ENCODE measurements around the gene GLG1.

DNA sequence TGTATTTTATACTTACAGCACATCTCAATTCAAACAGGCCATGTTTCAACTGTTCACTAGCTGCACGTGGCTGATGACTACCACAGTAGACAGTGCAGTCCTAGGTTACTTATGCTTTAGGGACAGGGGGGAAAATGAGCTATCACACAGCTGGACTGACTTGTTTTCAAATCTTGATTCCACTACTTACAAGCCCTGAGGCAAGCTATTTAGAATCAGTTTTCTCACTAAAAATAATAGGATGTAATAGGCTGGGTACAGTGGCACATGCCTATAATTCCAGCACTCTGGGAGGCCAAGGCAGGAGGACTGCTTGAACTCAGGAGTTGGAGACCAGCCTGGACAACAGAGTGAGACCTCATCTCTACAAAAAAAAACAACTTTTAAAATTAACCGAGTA is 10.3 kb downstream of the GLG1 start:
- TF ChIP-seq, protein P1, sequence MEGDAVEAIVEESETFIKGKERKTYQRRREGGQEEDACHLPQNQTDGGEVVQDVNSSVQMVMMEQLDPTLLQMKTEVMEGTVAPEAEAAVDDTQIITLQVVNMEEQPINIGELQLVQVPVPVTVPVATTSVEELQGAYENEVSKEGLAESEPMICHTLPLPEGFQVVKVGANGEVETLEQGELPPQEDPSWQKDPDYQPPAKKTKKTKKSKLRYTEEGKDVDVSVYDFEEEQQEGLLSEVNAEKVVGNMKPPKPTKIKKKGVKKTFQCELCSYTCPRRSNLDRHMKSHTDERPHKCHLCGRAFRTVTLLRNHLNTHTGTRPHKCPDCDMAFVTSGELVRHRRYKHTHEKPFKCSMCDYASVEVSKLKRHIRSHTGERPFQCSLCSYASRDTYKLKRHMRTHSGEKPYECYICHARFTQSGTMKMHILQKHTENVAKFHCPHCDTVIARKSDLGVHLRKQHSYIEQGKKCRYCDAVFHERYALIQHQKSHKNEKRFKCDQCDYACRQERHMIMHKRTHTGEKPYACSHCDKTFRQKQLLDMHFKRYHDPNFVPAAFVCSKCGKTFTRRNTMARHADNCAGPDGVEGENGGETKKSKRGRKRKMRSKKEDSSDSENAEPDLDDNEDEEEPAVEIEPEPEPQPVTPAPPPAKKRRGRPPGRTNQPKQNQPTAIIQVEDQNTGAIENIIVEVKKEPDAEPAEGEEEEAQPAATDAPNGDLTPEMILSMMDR (IDR thresholded peaks at IDR 0.05): no peak
- no peak for TF ChIP-seq POLR2A (IDR thresholded peaks at IDR 0.05)
